ENCODE results near the gene HACD2.

DNA sequence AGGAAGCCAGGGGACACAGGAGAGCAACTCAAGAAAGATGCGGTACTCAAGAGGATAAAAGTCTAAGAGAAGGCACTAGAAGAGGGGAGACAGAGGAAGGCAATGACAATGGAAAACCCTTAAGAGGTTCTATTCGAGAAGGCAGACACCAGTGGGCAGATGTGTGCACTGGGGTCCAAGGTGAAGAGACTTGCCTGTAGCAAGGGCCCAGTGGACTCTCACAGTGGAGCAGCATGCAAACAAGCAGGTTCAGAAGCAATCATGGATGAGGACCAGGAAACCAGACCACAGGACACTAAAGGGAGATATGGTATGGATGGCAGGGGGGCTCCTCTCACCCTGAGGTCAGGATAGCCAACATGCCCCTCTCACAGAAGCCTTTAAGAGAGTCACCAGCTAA is 138.6 kb downstream of the HACD2 start:
- TF ChIP-seq, protein P1, sequence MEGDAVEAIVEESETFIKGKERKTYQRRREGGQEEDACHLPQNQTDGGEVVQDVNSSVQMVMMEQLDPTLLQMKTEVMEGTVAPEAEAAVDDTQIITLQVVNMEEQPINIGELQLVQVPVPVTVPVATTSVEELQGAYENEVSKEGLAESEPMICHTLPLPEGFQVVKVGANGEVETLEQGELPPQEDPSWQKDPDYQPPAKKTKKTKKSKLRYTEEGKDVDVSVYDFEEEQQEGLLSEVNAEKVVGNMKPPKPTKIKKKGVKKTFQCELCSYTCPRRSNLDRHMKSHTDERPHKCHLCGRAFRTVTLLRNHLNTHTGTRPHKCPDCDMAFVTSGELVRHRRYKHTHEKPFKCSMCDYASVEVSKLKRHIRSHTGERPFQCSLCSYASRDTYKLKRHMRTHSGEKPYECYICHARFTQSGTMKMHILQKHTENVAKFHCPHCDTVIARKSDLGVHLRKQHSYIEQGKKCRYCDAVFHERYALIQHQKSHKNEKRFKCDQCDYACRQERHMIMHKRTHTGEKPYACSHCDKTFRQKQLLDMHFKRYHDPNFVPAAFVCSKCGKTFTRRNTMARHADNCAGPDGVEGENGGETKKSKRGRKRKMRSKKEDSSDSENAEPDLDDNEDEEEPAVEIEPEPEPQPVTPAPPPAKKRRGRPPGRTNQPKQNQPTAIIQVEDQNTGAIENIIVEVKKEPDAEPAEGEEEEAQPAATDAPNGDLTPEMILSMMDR (IDR thresholded peaks at IDR 0.05), result no peak
- TF ChIP-seq EZH2phosphoT487 (IDR thresholded peaks at IDR 0.05) (no peak), EZH2 (IDR thresholded peaks at IDR 0.05) (no peak)
